H54 (cell line): Measurements from ENCODE around the gene SLC1A6.

Experiments
- DNase-seq: peaks from one replicate; pipeline ENCODE4 v3.0.0; 2011; ENCODE audit warnings: low spot score, mixed read lengths; ENCODE audit not compliant: insufficient read length
- FAIRE-seq: peaks from 3 replicates; lab custom pipeline; 2011; peaks lifted over from hg19 to GRCh38; lab: Jason Lieb, UNC
- POLR2A ChIP-seq: IDR thresholded peaks from 2 replicates; pipeline ENCODE4 v1.6.1; 2011; ENCODE audit warnings: low read depth, mild to moderate bottlenecking, low read length

The SLC1A6 gene

DNA sequence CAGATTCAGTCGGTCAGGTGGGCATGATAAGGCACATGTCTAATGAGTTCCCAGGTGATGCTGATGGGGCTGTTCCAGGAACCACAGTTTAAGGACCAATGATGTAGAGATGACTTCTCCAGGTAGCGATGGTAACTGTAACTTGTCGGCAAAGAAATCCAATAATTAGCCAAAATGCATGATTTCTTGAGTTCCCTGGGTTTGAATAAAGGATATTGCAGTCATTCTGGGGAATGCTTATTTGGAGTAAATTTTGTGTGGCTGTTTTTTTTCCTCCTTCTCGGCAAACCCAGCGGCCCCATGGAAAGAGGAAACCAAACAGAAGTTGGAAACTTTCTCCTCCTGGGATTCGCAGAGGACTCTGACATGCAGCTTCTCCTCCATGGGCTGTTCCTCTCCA lies 38.5 kb downstream of the SLC1A6 start, which contains the start of gene OR7C2:
Gene OR7C2, plus strand, starts transcription at position 301 of the 400 bp plus-strand sequence. Its CDS starts 0 bp downstream, at position 301.
- FAIRE-seq (no peak), DNase-seq (no peak)
- TF ChIP-seq POLR2A: no peak

DNA sequence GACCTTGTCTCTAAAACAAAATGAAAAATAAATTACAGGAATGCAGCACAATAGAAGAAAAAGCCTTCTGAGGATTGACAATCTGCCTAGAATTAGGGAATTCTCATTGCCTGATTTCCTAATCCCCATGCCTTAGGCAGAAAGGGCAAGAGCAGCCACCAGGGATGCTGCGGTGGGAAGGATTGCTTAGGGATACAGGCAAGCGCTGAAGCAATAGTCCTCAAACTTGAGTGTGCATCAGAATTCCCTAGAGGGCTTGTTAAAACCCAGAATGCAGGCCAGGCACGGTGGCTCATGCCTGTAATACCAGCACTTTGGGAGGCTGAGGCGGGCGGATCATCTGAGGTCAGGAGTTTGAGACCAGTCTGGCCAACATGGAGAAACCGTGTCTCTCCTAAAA lies 39.4 kb downstream of the SLC1A6 start:
- FAIRE-seq: no peak

DNA sequence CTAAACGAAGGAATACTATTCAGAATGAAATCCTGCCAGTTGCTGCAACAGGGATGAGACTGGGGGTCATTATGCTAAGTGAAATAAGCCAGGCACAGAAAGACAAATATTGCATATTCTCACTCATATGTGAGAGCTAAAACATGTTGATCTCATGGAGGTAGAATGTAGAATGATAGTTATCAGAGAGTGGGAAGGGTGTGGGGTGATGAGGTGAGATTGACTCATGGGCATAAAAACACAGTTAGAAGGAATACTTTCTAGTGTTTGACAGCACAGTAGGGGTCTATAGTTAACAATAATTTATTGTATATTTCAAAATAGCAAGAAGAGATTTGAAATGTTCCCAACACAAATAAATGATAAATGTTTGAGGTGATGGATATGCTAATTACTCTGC lies 46.2 kb downstream of the SLC1A6 start:
- FAIRE-seq (no peak), DNase-seq (no peak)
- TF ChIP-seq POLR2A: no peak

More for the DNA sequence above, 39.4 kb downstream of the SLC1A6 start:
- no peak for DNase-seq
- no peak for TF ChIP-seq POLR2A

DNA sequence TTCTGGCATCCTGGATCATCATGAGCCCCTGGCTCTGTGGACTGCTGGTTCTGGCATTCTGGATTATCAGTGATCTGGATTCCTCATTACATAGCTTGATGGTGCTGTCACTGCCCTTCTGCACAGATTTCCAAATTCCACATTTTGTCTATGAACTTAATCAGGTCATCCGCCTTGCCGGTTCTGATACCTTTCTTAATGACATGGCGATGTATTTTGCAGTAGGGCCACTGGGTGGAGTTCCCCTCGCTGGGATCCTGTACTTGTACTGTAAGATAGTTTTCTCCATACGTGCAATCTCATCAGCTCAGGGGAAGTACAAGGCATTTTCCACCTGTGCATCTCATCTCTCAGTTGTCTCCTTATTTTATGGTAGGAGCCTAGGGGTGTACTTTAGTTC lies 62.8 kb downstream of the SLC1A6 start:
- no peak for TF ChIP-seq POLR2A
- FAIRE-seq (no peak), DNase-seq (no peak)

DNA sequence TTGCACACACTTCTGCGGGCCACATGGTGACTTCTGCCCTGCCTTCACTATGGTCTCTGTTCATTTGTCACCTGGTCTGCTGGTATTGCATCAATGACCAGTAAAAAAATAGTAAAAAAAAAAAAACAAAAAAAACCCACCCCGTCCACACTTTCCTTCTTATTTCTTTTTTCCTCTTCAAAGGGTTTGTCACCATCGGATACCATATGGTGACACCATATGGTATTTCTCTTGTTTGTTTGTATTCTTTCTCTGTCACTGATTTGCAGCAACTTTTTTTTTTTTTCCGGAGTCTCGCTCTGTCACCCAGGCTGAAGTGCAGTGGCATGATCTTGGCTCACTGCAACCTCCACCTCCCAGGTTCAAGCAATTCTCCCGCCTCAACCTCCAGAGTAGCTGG lies 64.5 kb downstream of the SLC1A6 start:
- DNase-seq (no peak), FAIRE-seq (no peak)
- no peak for TF ChIP-seq POLR2A

DNA sequence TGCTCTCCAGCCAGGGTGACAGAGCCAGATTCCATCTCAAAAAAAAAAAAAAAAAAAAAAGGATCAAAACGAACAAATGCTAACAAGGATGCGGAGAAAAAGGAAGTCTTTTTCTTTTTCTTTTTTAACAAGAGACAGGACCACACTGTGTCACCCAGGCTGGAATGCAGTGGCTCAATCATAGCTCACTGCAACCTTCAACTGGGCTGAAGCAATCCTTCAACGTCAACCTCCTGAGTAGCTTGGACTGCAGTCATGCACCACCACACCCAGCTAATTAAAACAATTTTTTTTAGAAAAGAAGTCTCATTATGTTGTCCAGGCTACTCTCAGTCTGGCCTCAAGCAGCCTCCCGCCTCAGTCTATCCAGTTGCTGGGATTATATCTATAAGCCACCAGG lies 73.0 kb downstream of the SLC1A6 start:
- no peak for DNase-seq
- no peak for FAIRE-seq
- no peak for TF ChIP-seq POLR2A

DNA sequence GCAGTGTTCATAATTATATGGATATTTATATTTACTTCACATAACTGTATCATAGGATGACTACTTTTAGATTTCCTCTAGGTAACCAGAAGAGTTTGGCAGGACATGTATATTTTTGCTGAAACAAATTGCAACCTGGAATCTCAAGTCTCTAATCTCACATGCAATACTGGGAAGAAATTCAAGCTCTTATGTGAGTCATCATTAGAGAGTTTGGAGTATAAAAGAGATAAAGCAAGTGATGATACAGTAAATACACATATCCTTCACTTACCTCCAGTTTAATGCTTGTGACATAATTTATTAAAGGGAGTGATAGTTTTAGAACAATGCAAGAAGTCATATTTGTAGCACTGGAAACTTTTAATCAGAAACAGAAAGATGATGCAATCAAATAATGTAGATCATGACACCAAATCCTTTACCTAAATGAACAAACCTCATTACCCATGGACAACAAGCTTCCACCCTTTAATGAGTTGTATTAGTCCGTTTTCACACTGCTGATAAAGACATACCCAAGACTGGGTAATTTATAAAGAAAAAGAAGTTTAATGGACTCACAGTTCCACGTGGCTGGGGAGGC lies 77.9 kb downstream of the SLC1A6 start:
- TF ChIP-seq POLR2A: no peak
- no peak for FAIRE-seq
- DNase-seq: no peak
